ENCODE data around the gene SPNS2.

DNA sequence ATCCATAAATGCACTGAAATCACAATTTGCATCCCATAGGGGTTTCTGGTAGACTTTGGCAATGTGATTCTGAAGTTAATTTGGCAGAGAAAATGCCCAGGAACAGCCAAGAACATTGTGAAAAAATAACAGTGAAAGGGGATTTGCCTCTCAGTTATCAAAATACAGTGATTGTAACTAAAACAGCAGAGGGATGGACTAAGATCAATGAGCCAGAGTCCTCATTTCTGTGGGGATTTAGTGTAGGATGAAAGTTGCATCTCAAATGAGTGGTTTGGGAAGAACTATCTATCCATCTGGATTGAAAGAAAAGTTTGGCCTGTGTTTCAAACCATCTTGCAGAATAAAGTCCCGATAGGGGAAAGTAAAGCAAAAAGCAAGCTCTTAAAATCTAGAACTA, 28.5 kb downstream of the SPNS2 start:
- TF ChIP-seq, protein P1, sequence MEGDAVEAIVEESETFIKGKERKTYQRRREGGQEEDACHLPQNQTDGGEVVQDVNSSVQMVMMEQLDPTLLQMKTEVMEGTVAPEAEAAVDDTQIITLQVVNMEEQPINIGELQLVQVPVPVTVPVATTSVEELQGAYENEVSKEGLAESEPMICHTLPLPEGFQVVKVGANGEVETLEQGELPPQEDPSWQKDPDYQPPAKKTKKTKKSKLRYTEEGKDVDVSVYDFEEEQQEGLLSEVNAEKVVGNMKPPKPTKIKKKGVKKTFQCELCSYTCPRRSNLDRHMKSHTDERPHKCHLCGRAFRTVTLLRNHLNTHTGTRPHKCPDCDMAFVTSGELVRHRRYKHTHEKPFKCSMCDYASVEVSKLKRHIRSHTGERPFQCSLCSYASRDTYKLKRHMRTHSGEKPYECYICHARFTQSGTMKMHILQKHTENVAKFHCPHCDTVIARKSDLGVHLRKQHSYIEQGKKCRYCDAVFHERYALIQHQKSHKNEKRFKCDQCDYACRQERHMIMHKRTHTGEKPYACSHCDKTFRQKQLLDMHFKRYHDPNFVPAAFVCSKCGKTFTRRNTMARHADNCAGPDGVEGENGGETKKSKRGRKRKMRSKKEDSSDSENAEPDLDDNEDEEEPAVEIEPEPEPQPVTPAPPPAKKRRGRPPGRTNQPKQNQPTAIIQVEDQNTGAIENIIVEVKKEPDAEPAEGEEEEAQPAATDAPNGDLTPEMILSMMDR (conservative IDR thresholded peaks at IDR 0.05; ENCODE audit: low read length): no peak
- no peak for TF ChIP-seq EZH2phosphoT487 (IDR thresholded peaks at IDR 0.05; ENCODE audit: borderline replicate concordance)
